Tibial nerve (tissue), 4 donors: ENCODE data around the gene MAPKAP1. TPM values are rescaled to one million over a fixed set of nuclear protein-coding genes. Genes with fewer than 3 reads are reported as not detected.

ENCODE experiments used
- DNase-seq, 2 donors: peaks; one replicate each; pipeline ENCODE4 v3.0.0-alpha.2; 2019; ENCODE audit warnings: low spot score in 2 of 2
- H3K27ac ChIP-seq, 4 donors: fragments of 200-600 bp; sonication (generic) in 3 of 4; one replicate each; pipeline ENCODE4 v1.5.1; 2017 to 2019; ENCODE audit warnings: mild to moderate bottlenecking in 1 of 4
- H3K27me3 ChIP-seq, 2 donors: fragments of 200-600 bp; sonication (generic) in 1 of 2; one replicate each; pipeline versions ENCODE4 v1.5.1 to v1.6.0; 2017 to 2019
- H3K36me3 ChIP-seq, 3 donors: fragments of 200-600 bp; sonication (generic); one replicate each; pipeline ENCODE4 v1.5.1; 2018 to 2019
- H3K4me1 ChIP-seq, 4 donors: fragments of 200-600 bp; sonication (generic) in 3 of 4; one replicate each; pipeline ENCODE4 v1.5.1; 2017 to 2019
- H3K4me3 ChIP-seq, 4 donors: fragments of 200-600 bp; sonication (generic) in 3 of 4; one replicate each; pipeline ENCODE4 v1.5.1; 2017 to 2019; ENCODE audit warnings: mild to moderate bottlenecking in 1 of 4, moderate library complexity in 1 of 4
- H3K9me3 ChIP-seq, 4 donors: fragments of 200-600 bp; sonication (generic) in 3 of 4; one replicate each; pipeline ENCODE4 v1.5.1; 2017 to 2019
- EP300 ChIP-seq, 2 donors: sonication (generic); formaldehyde crosslinking; IDR thresholded peaks; one replicate each; pipeline ENCODE4 v1.6.1; 2017; ENCODE audit warnings: antibody characterized with exemption in 2 of 2, mild to moderate bottlenecking in 1 of 2
- POLR2A ChIP-seq, 2 donors: fragments of 450-650 bp; IDR thresholded peaks; one replicate each; pipeline ENCODE4 v1.6.1; 2017; ENCODE audit warnings: antibody characterized with exemption in 2 of 2, mild to moderate bottlenecking in 2 of 2, moderate library complexity in 2 of 2
- WGBS, 2 donors: methylation state at CpG; one replicate each; pipeline ENCODE4 v1.1.5; 2018; 5-methylcytosine and 5-hydroxymethylcytosine counted together
- total RNA-seq, 4 donors: library from RNA; depleted of rRNA; stranded (reverse); fragments of >200 nt; gene quantifications; one replicate each; pipeline ENCODE4 v1.1.0, GENCODE V29; 2016
- TF ChIP-seq, protein P1 (sequence below), 5 experiments: fragments of 200-600 bp in 3 of 5; fragments of 450-650 bp in 2 of 5; sonication (generic) in 3 of 5; IDR thresholded peaks; one replicate each; pipeline ENCODE4 v1.5.1; 2016 to 2019; ENCODE audit warnings: antibody characterized with exemption in 5 of 5, mild to moderate bottlenecking in 3 of 5, moderate library complexity in 2 of 5

Gene MAPKAP1
- total RNA-seq, 4 donors from 2014 or later = 61.4 to 111 (median 92.7) TPM

- peaks cover 0 to 19% (median 0%) of the 10 kb centered on the region in 4 donors for H3K4me1 ChIP-seq
- 93 to 95% methylated on average over 5 of the region's 5 CpGs for WGBS, 2 donors
- TF ChIP-seq, protein P1, sequence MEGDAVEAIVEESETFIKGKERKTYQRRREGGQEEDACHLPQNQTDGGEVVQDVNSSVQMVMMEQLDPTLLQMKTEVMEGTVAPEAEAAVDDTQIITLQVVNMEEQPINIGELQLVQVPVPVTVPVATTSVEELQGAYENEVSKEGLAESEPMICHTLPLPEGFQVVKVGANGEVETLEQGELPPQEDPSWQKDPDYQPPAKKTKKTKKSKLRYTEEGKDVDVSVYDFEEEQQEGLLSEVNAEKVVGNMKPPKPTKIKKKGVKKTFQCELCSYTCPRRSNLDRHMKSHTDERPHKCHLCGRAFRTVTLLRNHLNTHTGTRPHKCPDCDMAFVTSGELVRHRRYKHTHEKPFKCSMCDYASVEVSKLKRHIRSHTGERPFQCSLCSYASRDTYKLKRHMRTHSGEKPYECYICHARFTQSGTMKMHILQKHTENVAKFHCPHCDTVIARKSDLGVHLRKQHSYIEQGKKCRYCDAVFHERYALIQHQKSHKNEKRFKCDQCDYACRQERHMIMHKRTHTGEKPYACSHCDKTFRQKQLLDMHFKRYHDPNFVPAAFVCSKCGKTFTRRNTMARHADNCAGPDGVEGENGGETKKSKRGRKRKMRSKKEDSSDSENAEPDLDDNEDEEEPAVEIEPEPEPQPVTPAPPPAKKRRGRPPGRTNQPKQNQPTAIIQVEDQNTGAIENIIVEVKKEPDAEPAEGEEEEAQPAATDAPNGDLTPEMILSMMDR (IDR thresholded peaks at IDR 0.05) = no peak
- TF ChIP-seq EP300 (IDR thresholded peaks at IDR 0.05) (no peak), POLR2A (IDR thresholded peaks at IDR 0.05) (no peak)
- H3K9me3 ChIP-seq = no peaks in the 10 kb centered on the region
- H3K27me3 ChIP-seq = no peaks in the 10 kb centered on the region
- H3K36me3 ChIP-seq = peaks cover 0 to 22% (median 0%) of the 10 kb centered on the region in 3 donors
- no peak for DNase-seq
- peak overlapping the region in 2 of 4 donors; percentile 8 to 59 for H3K27ac ChIP-seq
- no peak overlapping the region for H3K4me3 ChIP-seq
Measured at GRCh38 chr9:125485471-125486151, 221.4 kb downstream of the MAPKAP1 start.

GRCh38 chr9:125484350-125485282, 222.4 kb downstream of the MAPKAP1 start:
- H3K27ac ChIP-seq = peak overlapping the region in 1 of 4 donors; percentile 42
- H3K27me3 ChIP-seq = no peaks in the 10 kb centered on the region
- DNase-seq = no peak
- H3K4me3 ChIP-seq = no peak overlapping the region
- H3K4me1 ChIP-seq = peaks cover 0 to 19% (median 0%) of the 10 kb centered on the region in 4 donors
- WGBS, 2 donors = 87% methylated on average over 13 of the region's 13 CpGs
- H3K36me3 ChIP-seq = peaks cover 0 to 30% (median 0%) of the 10 kb centered on the region in 3 donors
- H3K9me3 ChIP-seq = no peaks in the 10 kb centered on the region
- TF ChIP-seq, protein P1 (IDR thresholded peaks at IDR 0.05) = no peak
- TF ChIP-seq EP300 (IDR thresholded peaks at IDR 0.05) = peak in 1 of 2 donors; percentile 27

- Histone ChIP-seq H3K4me3 (no peak overlapping the region), H3K9me3 (no peaks in the 10 kb centered on the region), H3K36me3 (peaks cover 0 to 33% (median 0%) of the 10 kb centered on the region in 3 donors), H3K4me1 (peaks cover 0 to 19% (median 0%) of the 10 kb centered on the region in 4 donors), H3K27me3 (no peaks in the 10 kb centered on the region), H3K27ac (no peak overlapping the region)
- no peak for DNase-seq
- no peak for TF ChIP-seq EP300 (IDR thresholded peaks at IDR 0.05)
- TF ChIP-seq, protein P1 (IDR thresholded peaks at IDR 0.05) = no peak
- no peak for TF ChIP-seq POLR2A (IDR thresholded peaks at IDR 0.05)
- 94 to 95% methylated on average over 2 of the region's 2 CpGs for WGBS, 2 donors
Measured at GRCh38 chr9:125483697-125484096, 223.3 kb downstream of the MAPKAP1 start.

- no peak for TF ChIP-seq POLR2A (IDR thresholded peaks at IDR 0.05)
- TF ChIP-seq, protein P1 (IDR thresholded peaks at IDR 0.05) = no peak
- no peak for TF ChIP-seq EP300 (IDR thresholded peaks at IDR 0.05)
- Histone ChIP-seq H3K27me3 (no peaks in the 10 kb centered on the region), H3K4me3 (no peak overlapping the region), H3K9me3 (no peaks in the 10 kb centered on the region), H3K4me1 (no peaks in the 10 kb centered on the region), H3K27ac (no peak overlapping the region), H3K36me3 (peaks cover 0 to 50% (median 3%) of the 10 kb centered on the region in 3 donors)
- DNase-seq = no peak
- 81 to 89% methylated on average over 7 of the region's 7 CpGs for WGBS, 2 donors
Measured at GRCh38 chr9:125479846-125480615, 227.0 kb downstream of the MAPKAP1 start.
